A673 (cell line): ENCODE data around the gene SPNS1.
"Not testable (repeated sequence)": the region's sequence is repeated elsewhere in the genome, so short reads cannot be mapped to it uniquely, and the experiment has no call there.

ENCODE experiments used
- EZH2 ChIP-seq: fragments of 200-600 bp; sonication (generic); IDR thresholded peaks from 2 replicates; pipeline ENCODE4 v1.6.1; 2017; ENCODE audit warnings: borderline replicate concordance, low read depth, mild to moderate bottlenecking, mixed read lengths, antibody characterized with exemption, low read length; ENCODE audit not compliant: poor library complexity, severe bottlenecking
- TF ChIP-seq, protein P1 (sequence below): fragments of 300-800, 200-600 bp; sonication (generic); conservative IDR thresholded peaks from 2 replicates; pipeline ENCODE4 v1.5.1; 2017; ENCODE audit warnings: low read depth, mild to moderate bottlenecking, antibody characterized with exemption, low read length, moderate library complexity, mixed read lengths

DNA sequence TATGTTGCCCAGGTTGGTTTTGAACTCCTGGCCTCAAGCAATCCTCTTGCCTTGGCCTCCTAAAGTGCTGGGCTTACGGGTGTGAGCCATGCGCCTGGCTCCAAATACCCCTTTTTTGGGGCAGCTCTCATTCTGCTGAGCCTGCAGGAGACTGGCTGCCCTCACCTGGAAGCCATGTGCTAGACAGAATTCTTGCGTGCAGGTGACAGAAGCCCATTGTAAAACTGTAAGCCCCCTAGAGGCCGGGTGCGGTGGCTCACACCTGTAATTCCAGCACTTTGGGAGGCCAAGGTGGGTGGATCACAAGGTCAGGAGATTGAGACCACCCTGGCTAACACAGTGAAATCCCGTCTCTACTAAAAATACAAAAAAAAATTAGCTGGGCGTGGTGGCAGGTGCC is 5.8 kb downstream of the SPNS1 start:
- not testable (repeated sequence) for TF ChIP-seq EZH2
- TF ChIP-seq, protein P1, sequence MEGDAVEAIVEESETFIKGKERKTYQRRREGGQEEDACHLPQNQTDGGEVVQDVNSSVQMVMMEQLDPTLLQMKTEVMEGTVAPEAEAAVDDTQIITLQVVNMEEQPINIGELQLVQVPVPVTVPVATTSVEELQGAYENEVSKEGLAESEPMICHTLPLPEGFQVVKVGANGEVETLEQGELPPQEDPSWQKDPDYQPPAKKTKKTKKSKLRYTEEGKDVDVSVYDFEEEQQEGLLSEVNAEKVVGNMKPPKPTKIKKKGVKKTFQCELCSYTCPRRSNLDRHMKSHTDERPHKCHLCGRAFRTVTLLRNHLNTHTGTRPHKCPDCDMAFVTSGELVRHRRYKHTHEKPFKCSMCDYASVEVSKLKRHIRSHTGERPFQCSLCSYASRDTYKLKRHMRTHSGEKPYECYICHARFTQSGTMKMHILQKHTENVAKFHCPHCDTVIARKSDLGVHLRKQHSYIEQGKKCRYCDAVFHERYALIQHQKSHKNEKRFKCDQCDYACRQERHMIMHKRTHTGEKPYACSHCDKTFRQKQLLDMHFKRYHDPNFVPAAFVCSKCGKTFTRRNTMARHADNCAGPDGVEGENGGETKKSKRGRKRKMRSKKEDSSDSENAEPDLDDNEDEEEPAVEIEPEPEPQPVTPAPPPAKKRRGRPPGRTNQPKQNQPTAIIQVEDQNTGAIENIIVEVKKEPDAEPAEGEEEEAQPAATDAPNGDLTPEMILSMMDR, result not testable (repeated sequence)
